ENCODE results near the gene ECM1. TPM values are rescaled to one million over a fixed set of nuclear protein-coding genes. Genes with fewer than 3 reads are reported as not detected.

Gene ECM1
- total RNA-seq, 4 donors from 2014 or later, result 17.4 to 32.9 (median 18.6) TPM

GRCh38 chr1:150528196-150528595 lies 20.3 kb downstream of the ECM1 start:
- H3K27ac ChIP-seq (replicated peaks in 1 of 4), result no peak overlapping the region
- TF ChIP-seq EP300 (IDR thresholded peaks at IDR 0.05) (no peak), POLR2AphosphoS5 (IDR thresholded peaks at IDR 0.05) (no peak), POLR2A (IDR thresholded peaks at IDR 0.05; ENCODE audit: low read depth) (no peak)
- TF ChIP-seq, protein P1, sequence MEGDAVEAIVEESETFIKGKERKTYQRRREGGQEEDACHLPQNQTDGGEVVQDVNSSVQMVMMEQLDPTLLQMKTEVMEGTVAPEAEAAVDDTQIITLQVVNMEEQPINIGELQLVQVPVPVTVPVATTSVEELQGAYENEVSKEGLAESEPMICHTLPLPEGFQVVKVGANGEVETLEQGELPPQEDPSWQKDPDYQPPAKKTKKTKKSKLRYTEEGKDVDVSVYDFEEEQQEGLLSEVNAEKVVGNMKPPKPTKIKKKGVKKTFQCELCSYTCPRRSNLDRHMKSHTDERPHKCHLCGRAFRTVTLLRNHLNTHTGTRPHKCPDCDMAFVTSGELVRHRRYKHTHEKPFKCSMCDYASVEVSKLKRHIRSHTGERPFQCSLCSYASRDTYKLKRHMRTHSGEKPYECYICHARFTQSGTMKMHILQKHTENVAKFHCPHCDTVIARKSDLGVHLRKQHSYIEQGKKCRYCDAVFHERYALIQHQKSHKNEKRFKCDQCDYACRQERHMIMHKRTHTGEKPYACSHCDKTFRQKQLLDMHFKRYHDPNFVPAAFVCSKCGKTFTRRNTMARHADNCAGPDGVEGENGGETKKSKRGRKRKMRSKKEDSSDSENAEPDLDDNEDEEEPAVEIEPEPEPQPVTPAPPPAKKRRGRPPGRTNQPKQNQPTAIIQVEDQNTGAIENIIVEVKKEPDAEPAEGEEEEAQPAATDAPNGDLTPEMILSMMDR (IDR thresholded peaks at IDR 0.05), result no peak
- no peaks in the 10 kb centered on the region for H3K27me3 ChIP-seq
- WGBS, result 74% methylated on average over 1 of the region's 1 CpG
- H3K36me3 ChIP-seq, result no peaks in the 10 kb centered on the region
- no peak overlapping the region for H3K4me3 ChIP-seq
- intact Hi-C loops (cut with DNase I), result no loop called here
- peaks cover 9 to 35% (median 30%) of the 10 kb centered on the region in 4 donors for H3K4me1 ChIP-seq
- no peaks in the 10 kb centered on the region for H3K9me3 ChIP-seq
- DNase-seq (ENCODE audit: extremely low spot score), result no peak

DNA sequence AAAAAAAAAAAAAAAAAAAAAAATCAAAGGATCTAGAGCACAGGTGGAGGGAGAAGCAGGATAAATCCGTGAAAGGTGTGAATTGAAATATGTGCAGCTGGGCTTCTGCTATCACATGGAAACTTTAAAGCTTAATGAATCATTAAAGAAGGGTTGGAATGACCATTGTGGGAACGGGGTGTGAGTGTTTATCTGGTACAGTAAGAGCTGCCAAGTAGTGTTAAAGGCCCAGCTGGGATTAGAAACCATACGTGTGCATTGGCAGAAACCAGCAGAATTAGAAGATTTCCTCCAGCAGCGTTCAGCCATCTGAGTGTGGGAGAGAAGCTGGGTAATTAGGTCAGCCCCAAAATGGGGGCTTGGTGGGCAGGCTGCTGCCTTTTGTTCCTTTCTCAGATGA lies 21.1 kb downstream of the ECM1 start:
- intact Hi-C loops (cut with DNase I), result no loop called here
- H3K36me3 ChIP-seq, result no peaks in the 10 kb centered on the region
- no peak for DNase-seq (ENCODE audit: extremely low spot score)
- peak overlapping the region in 3 of 4 donors; percentile 18 to 60 (median 48) for H3K27ac ChIP-seq (replicated peaks in 1 of 4)
- no peaks in the 10 kb centered on the region for H3K9me3 ChIP-seq
- H3K4me3 ChIP-seq, result no peak overlapping the region
- peaks cover 9 to 42% (median 36%) of the 10 kb centered on the region in 4 donors for H3K4me1 ChIP-seq
- WGBS, result 23% methylated on average over 4 of the region's 4 CpGs
- H3K27me3 ChIP-seq, result no peaks in the 10 kb centered on the region
- TF ChIP-seq POLR2A (IDR thresholded peaks at IDR 0.05; ENCODE audit: low read depth) (no peak), POLR2AphosphoS5 (IDR thresholded peaks at IDR 0.05) (no peak), EP300 (IDR thresholded peaks at IDR 0.05) (no peak)
- TF ChIP-seq, protein P1 (IDR thresholded peaks at IDR 0.05), result no peak

DNA sequence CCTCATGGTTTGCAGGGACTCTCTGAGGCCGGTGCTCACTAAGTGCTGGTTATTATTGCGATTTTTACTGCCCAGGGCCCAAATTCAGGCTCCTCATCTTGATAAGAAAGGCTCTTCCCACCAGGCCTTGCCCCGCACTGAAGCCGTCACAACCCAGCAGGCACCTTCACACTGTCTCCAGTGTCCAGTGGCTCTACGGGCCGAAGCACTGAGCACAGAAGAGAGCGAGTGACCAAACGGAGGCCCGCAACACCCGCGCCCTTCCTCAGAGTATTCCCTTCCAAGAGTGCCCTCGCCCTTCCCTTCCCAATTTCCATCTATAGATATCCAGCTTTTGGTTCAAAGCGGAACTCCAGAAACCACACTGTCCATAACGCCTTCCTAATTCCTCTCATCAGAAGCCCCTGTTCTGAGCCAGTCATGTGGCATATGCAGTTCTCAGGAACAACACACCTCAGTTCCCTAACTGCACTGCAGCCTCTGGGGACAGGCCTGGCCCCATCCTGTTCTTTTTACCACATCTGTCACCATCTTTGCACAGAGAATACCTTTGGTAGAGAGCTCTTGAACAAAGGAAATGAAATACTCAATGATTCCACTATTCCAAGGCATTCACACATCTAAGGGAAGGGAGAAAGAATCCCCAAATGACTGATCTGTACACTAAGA lies 22.7 kb downstream of the ECM1 start:
- intact Hi-C loops (cut with DNase I), result loop anchor here (10.0 kb wide), 1 partner anchor 166 kb away; the partner anchor contains the start of gene RPRD2
- H3K9me3 ChIP-seq, result no peaks in the 10 kb centered on the region
- H3K4me1 ChIP-seq, result peaks cover 19 to 58% (median 49%) of the 10 kb centered on the region in 4 donors
- H3K36me3 ChIP-seq, result no peaks in the 10 kb centered on the region
- TF ChIP-seq, protein P1 (IDR thresholded peaks at IDR 0.05), result no peak
- TF ChIP-seq POLR2A (IDR thresholded peaks at IDR 0.05; ENCODE audit: low read depth), result no peak
- TF ChIP-seq EP300 (IDR thresholded peaks at IDR 0.05), result no peak
- no peak for TF ChIP-seq POLR2AphosphoS5 (IDR thresholded peaks at IDR 0.05)
- WGBS, result 95% methylated on average over 14 of the region's 14 CpGs
- no peak for DNase-seq (ENCODE audit: extremely low spot score)
- H3K27ac ChIP-seq (replicated peaks in 1 of 4), result peak overlapping the region in 1 of 4 donors; percentile 3
- no peak overlapping the region for H3K4me3 ChIP-seq
- H3K27me3 ChIP-seq, result no peaks in the 10 kb centered on the region

GRCh38 chr1:150532860-150533259 lies 25.0 kb downstream of the ECM1 start:
- WGBS, result 27% methylated on average over 5 of the region's 5 CpGs
- intact Hi-C loops (cut with DNase I), result loop anchor here (2.0 to 10.0 kb wide), 2 partner anchors 68 to 168 kb away; partner anchors contain the start of gene RPRD2
- peaks cover 24 to 77% (median 63%) of the 10 kb centered on the region in 4 donors for H3K4me1 ChIP-seq

GRCh38 chr1:150534002-150534401 lies 26.1 kb downstream of the ECM1 start:
- Histone ChIP-seq H3K9me3 (no peaks in the 10 kb centered on the region), H3K36me3 (no peaks in the 10 kb centered on the region), H3K27ac (replicated peaks in 1 of 4) (peak overlapping the region; percentile 13 to 86 (median 75)), H3K4me1 (peaks cover 24 to 80% (median 66%) of the 10 kb centered on the region in 4 donors), H3K4me3 (no peak overlapping the region), H3K27me3 (no peaks in the 10 kb centered on the region)
- TF ChIP-seq POLR2AphosphoS5 (IDR thresholded peaks at IDR 0.05) (no peak), EP300 (IDR thresholded peaks at IDR 0.05) (no peak), POLR2A (IDR thresholded peaks at IDR 0.05; ENCODE audit: low read depth) (no peak)
- TF ChIP-seq, protein P1 (IDR thresholded peaks at IDR 0.05), result no peak
- 91% methylated on average over 2 of the region's 6 CpGs for WGBS
- no peak for DNase-seq (ENCODE audit: extremely low spot score)
- intact Hi-C loops (cut with DNase I), result loop anchor here (10.0 kb wide), 1 partner anchor 169 kb away; the partner anchor contains the start of gene RPRD2

More at GRCh38 chr1:150532860-150533259, 25.0 kb downstream of the ECM1 start:
- no peaks in the 10 kb centered on the region for H3K36me3 ChIP-seq
- TF ChIP-seq POLR2A (IDR thresholded peaks at IDR 0.05; ENCODE audit: low read depth) (no peak), EP300 (IDR thresholded peaks at IDR 0.05) (no peak)
- DNase-seq (ENCODE audit: extremely low spot score), result no peak
- H3K27ac ChIP-seq (replicated peaks in 1 of 4), result peak overlapping the region; percentile 70 to 86 (median 81)
- H3K4me3 ChIP-seq, result no peak overlapping the region
- no peaks in the 10 kb centered on the region for H3K27me3 ChIP-seq
- H3K9me3 ChIP-seq, result no peaks in the 10 kb centered on the region
